H1 (cell line): ENCODE measurements around the gene FAM240A. TPM values are rescaled to one million over a fixed set of nuclear protein-coding genes. Genes with fewer than 3 reads are reported as not detected.

Experiments
- CTCF ChIA-PET: fragments of 300-600 bp; sonication (Branson Sonifier 250); formaldehyde crosslinking; loops from one replicate; lab custom pipeline; 2021; ENCODE audit not compliant: partially characterized antibody; lab: Charles Lee
- POLR2A ChIA-PET: fragments of 300-600 bp; sonication (Branson Sonifier 250); formaldehyde crosslinking; loops from one replicate; lab custom pipeline; 2021; ENCODE audit warnings: inconsistent platforms; ENCODE audit not compliant: partially characterized antibody; lab: Charles Lee
- DNase-seq, 2 experiments: peaks; one replicate each; pipeline versions ENCODE4 v3.0.0 to v3.0.0-alpha.2; 2010 to 2022; ENCODE audit warnings: low spot score in 2 of 2, low read depth in 1 of 2, mixed read lengths in 1 of 2
- FAIRE-seq: peaks from 2 replicates; lab custom pipeline; 2011; peaks lifted over from hg19 to GRCh38; lab: Jason Lieb, UNC
- H2AFZ ChIP-seq: 2 replicates; pipeline ENCODE4 v1.8.1; 2012; ENCODE audit warnings: low read length, inconsistent platforms
- H2AK5ac ChIP-seq: 2 replicates; pipeline ENCODE4 v1.6.1; 2013; ENCODE audit warnings: low read depth, low read length
- H2BK120ac ChIP-seq: replicated peaks from 2 replicates; pipeline ENCODE3; 2013; ENCODE audit warnings: low read depth, low read length, inconsistent platforms
- H2BK12ac ChIP-seq: 2 replicates; pipeline ENCODE4 v1.6.1; 2013; ENCODE audit warnings: low read depth, low read length
- H2BK15ac ChIP-seq: 2 replicates; pipeline ENCODE4 v1.6.1; 2013; ENCODE audit warnings: low read length
- H2BK20ac ChIP-seq: 2 replicates; pipeline ENCODE4 v1.6.1; 2013; ENCODE audit warnings: low read length
- H2BK5ac ChIP-seq: 2 replicates; pipeline ENCODE4 v1.6.1; 2013; ENCODE audit warnings: low read depth, low read length
- H3K14ac ChIP-seq: 2 replicates; pipeline ENCODE4 v1.6.1; 2013; ENCODE audit warnings: inconsistent platforms; ENCODE audit not compliant: insufficient read length
- H3K18ac ChIP-seq: 2 replicates; pipeline ENCODE4 v1.6.1; 2013; ENCODE audit warnings: low read length; ENCODE audit errors: extremely low read depth
- H3K23ac ChIP-seq: 2 replicates; pipeline ENCODE4 v1.6.1; 2013; ENCODE audit warnings: inconsistent platforms; ENCODE audit not compliant: insufficient read length
- H3K23me2 ChIP-seq: 2 replicates; pipeline ENCODE4 v1.6.1; 2013; ENCODE audit warnings: low read depth, low read length
- H3K27ac ChIP-seq: 2 replicates; pipeline ENCODE4 v1.6.1; 2011; ENCODE audit warnings: low read depth, low read length, inconsistent platforms
- H3K27me3 ChIP-seq, 4 experiments: replicated peaks in 1 of 4; 1 replicate in 1 of 4; 2 replicates in 3 of 4; pipeline versions ENCODE4 v1.6.1 to v1.8.1; 2011 to 2013; ENCODE audit warnings: low read length in 3 of 4, mild to moderate bottlenecking in 3 of 4, inconsistent platforms in 2 of 4, mixed read lengths in 2 of 4, moderate library complexity in 1 of 4; ENCODE audit not compliant: control insufficient read depth in 3 of 4, insufficient read depth in 3 of 4; ENCODE audit errors: extremely low read depth in 1 of 4
- H3K36me3 ChIP-seq, 4 experiments: 2 replicates each; pipeline versions ENCODE4 v1.6.1 to v1.8.1; 2011 to 2013; ENCODE audit warnings: mild to moderate bottlenecking in 4 of 4, low read length in 3 of 4, moderate library complexity in 2 of 4, control low read depth in 1 of 4, inconsistent platforms in 1 of 4; ENCODE audit not compliant: insufficient read depth in 4 of 4, control insufficient read depth in 2 of 4
- H3K4ac ChIP-seq: replicated peaks from 2 replicates; pipeline ENCODE3; 2013; ENCODE audit warnings: low read length, low read depth, mixed read lengths, inconsistent platforms; ENCODE audit not compliant: insufficient read length
- H3K4me1 ChIP-seq, 4 experiments: replicated peaks in 1 of 4; 1 replicate in 1 of 4; 2 replicates in 3 of 4; pipeline versions ENCODE4 v1.6.1 to v1.8.1; 2011 to 2013; ENCODE audit warnings: low read length in 3 of 4, inconsistent platforms in 2 of 4, mixed read lengths in 1 of 4; ENCODE audit not compliant: insufficient read depth in 4 of 4, control insufficient read depth in 3 of 4
- H3K4me2 ChIP-seq, 2 experiments: 2 replicates each; pipeline versions ENCODE4 v1.6.1 to v1.8.1; 2011 to 2013; ENCODE audit warnings: low read depth in 2 of 2, low read length in 2 of 2, control low read depth in 1 of 2, inconsistent platforms in 1 of 2, mild to moderate bottlenecking in 1 of 2; ENCODE audit not compliant: insufficient read depth in 1 of 2
- H3K4me3 ChIP-seq, 4 experiments: fragments of 200-600, 300-600 bp in 1 of 4; sonication (generic), shearing (Covaris generic), sonication (Bioruptor Twin) in 1 of 4; 2 replicates each; pipeline versions ENCODE4 v1.5.1 to v1.8.1; 2011 to 2016; ENCODE audit warnings: low read length in 4 of 4, low read depth in 3 of 4, control low read depth in 2 of 4, inconsistent platforms in 2 of 4, mild to moderate bottlenecking in 2 of 4, mixed read lengths in 1 of 4, moderate library complexity in 1 of 4; ENCODE audit not compliant: insufficient read depth in 2 of 4; ENCODE audit errors: extremely low read depth in 1 of 4
- H3K56ac ChIP-seq: replicated peaks from 2 replicates; pipeline ENCODE3; 2013; ENCODE audit warnings: low read depth, mild to moderate bottlenecking, mixed read lengths, low read length, inconsistent platforms; ENCODE audit not compliant: insufficient read length
- H3K79me1 ChIP-seq: 2 replicates; pipeline ENCODE4 v1.6.1; 2013; ENCODE audit warnings: low read depth, low read length, control low read depth
- H3K79me2 ChIP-seq, 2 experiments: 2 replicates each; pipeline versions ENCODE4 v1.6.1 to v1.8.1; 2012 to 2013; ENCODE audit warnings: low read length in 2 of 2, mild to moderate bottlenecking in 2 of 2, inconsistent platforms in 1 of 2; ENCODE audit not compliant: insufficient read depth in 2 of 2, control insufficient read depth in 1 of 2
- H3K9ac ChIP-seq, 4 experiments: replicated peaks in 1 of 4; 1 replicate in 1 of 4; 2 replicates in 3 of 4; pipeline versions ENCODE4 v1.6.1 to v1.8.1; 2011 to 2013; ENCODE audit warnings: low read depth in 3 of 4, low read length in 3 of 4, control low read depth in 2 of 4, mild to moderate bottlenecking in 2 of 4, moderate library complexity in 2 of 4, inconsistent platforms in 1 of 4; ENCODE audit errors: extremely low read depth in 1 of 4
- H3K9me3 ChIP-seq, 2 experiments: 2 replicates each; pipeline versions ENCODE4 v1.6.1 to v1.8.1; 2012 to 2013; ENCODE audit warnings: mild to moderate bottlenecking in 2 of 2, moderate library complexity in 2 of 2, control low read depth in 1 of 2, inconsistent platforms in 1 of 2, low read depth in 1 of 2, low read length in 1 of 2, mixed read lengths in 1 of 2; ENCODE audit not compliant: insufficient read depth in 2 of 2
- H4K20me1 ChIP-seq, 2 experiments: replicated peaks in 1 of 2; 2 replicates each; pipeline versions ENCODE3 to v1.8.1; 2011 to 2013; ENCODE audit warnings: inconsistent platforms in 2 of 2, low read length in 2 of 2, mild to moderate bottlenecking in 1 of 2; ENCODE audit not compliant: insufficient read depth in 2 of 2, control insufficient read depth in 1 of 2
- H4K5ac ChIP-seq: 2 replicates; pipeline ENCODE4 v1.6.1; 2013; ENCODE audit warnings: low read length, low read depth, mixed read lengths, inconsistent platforms; ENCODE audit not compliant: insufficient read length
- H4K8ac ChIP-seq: 2 replicates; pipeline ENCODE4 v1.8.0; 2013; ENCODE audit warnings: mild to moderate bottlenecking, moderate library complexity, low read length, inconsistent platforms; ENCODE audit not compliant: insufficient read depth; ENCODE audit errors: extremely low read depth
- H4K91ac ChIP-seq: replicated peaks from 2 replicates; pipeline ENCODE3; 2013; ENCODE audit warnings: low read length, mixed read lengths, inconsistent platforms; ENCODE audit not compliant: insufficient read length
- FOSL1 ChIP-seq: IDR thresholded peaks from 2 replicates; pipeline ENCODE4 v1.6.1; 2011; ENCODE audit warnings: mild to moderate bottlenecking, low read depth, low read length, moderate library complexity; ENCODE audit not compliant: insufficient read depth
- GTF2F1 ChIP-seq: IDR thresholded peaks from 2 replicates; pipeline ENCODE4 v1.6.1; 2012; ENCODE audit warnings: low read depth, low read length, improper control_type of control experiment, borderline replicate concordance
- KDM5A ChIP-seq: fragments of 200-600 bp; IDR thresholded peaks from 2 replicates; pipeline ENCODE4 v1.7.1; 2012; ENCODE audit warnings: mild to moderate bottlenecking, low read length, inconsistent platforms, mixed read lengths
- WGBS, 2 experiments: shearing (Covaris generic) in 1 of 2; methylation state at CpG; one replicate each; pipeline versions ENCODE4 v1.1.6 to v1.1.7; 2013 to 2015; ENCODE audit warnings: low lambda C conversion rate in 2 of 2, mixed read lengths in 2 of 2, inconsistent platforms in 1 of 2, low coverage in 1 of 2, missing lambda C conversion rate in 1 of 2; ENCODE audit not compliant: insufficient replicate concordance in 2 of 2, insufficient coverage in 1 of 2, insufficient read length in 1 of 2; ENCODE audit errors: extremely low coverage in 1 of 2, missing lambda C conversion rate in 1 of 2; 5-methylcytosine and 5-hydroxymethylcytosine counted together
- polyA plus RNA-seq, 7 experiments: library from polyadenylated mRNA; depleted of rRNA in 3 of 7; stranded (reverse) in 5 of 7; unstranded in 2 of 7; fragments of >200 nt in 5 of 7; fragments of 200-250 nt in 2 of 7; gene quantifications; 1 replicate in 5 of 7; 2 replicates in 1 of 7; 4 replicates in 1 of 7; pipeline versions ENCODE4 v1.2.1 to v1.2.3, GENCODE V29; 2011 to 2013; ENCODE audit warnings: missing spikeins in 2 of 7, mixed read lengths in 2 of 7
- total RNA-seq: library from RNA; stranded (reverse); fragmentation: NEBNext Ultra II Directional; extraction: Animal tissue kit (Norgen Biotek cat#: 25700); gene quantifications from 2 replicates; pipeline ENCODE4 v1.2.1, GENCODE V29; 2021
- TF ChIP-seq, protein P1 (sequence below), 3 experiments: IDR thresholded peaks; 1 replicate in 2 of 3; 2 replicates in 1 of 3; pipeline versions ENCODE4 v1.5.1 to v1.6.1; 2011; ENCODE audit warnings: low read length in 3 of 3, mild to moderate bottlenecking in 3 of 3, inconsistent platforms in 2 of 3, low read depth in 1 of 3, moderate library complexity in 1 of 3; ENCODE audit not compliant: insufficient read depth in 1 of 3; ENCODE audit errors: control extremely low read depth in 1 of 3

FAM240A gene
- total and polyA plus RNA-seq, 2 of the 8 experiments (the other 6 are each of a cell fraction or from before 2014, with no cell fraction given): 0.08 TPM; not detected in 1

DNA sequence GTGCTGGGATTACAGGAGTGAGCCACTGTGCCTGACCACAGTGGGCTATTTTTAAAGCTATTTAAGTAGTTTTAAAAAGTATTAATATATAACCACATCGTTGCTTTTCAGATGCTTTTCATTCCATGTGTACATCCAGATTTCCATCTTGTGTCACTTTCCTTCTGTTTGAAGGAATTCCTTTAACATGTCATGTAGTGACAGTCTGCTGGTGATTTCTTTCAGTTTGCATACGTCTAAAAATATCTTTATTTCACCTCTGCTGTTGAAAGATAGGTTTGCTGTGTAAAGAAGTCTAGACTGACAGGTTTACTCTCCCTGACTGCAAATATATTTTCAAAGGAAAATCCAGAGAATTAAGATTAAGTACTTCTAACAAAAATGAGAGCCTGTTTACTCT is 12.2 kb downstream of the FAM240A start:
- Histone ChIP-seq H3K36me3 (no peaks in the 10 kb centered on the region), H2BK15ac (no peak overlapping the region), H3K4me2 (no peak overlapping the region), H4K8ac (no peak overlapping the region), H3K56ac (no peak overlapping the region), H3K9me3 (no peaks in the 10 kb centered on the region), H3K9ac (no peak overlapping the region), H3K23ac (no peak overlapping the region), H2BK20ac (0 out of 2 replicates have a peak overlapping the region, but pooled peaks have one; percentile 34), H2BK120ac (no peak overlapping the region), H3K79me2 (no peaks in the 10 kb centered on the region), H4K5ac (no peak overlapping the region), H2AFZ (no peak overlapping the region), H3K4ac (no peak overlapping the region), H3K79me1 (no peaks in the 10 kb centered on the region), H4K91ac (no peak overlapping the region), H4K20me1 (no peaks in the 10 kb centered on the region), H3K27me3 (no peaks in the 10 kb centered on the region), H3K18ac (no peak overlapping the region), H2BK12ac (no peak overlapping the region), H3K27ac (no peak overlapping the region), H3K23me2 (no peaks in the 10 kb centered on the region; the same call in 1 of the 2 replicates), H2AK5ac (no peak overlapping the region), H2BK5ac (no peak overlapping the region), H3K14ac (no peak overlapping the region), H3K4me3 (no peak overlapping the region), H3K4me1 (peaks cover 4 to 14% (median 10%) of the 10 kb centered on the region in 4 experiments)
- CTCF ChIA-PET: interaction anchor here (0.6 to 1.7 kb wide), 8 partner anchors 10 to 1999 kb away, joined by 3 to 11 read pairs (median 4); no protein-coding TSS in a partner anchor
- 80% methylated on average over 2 of the region's 2 CpGs; no CpG with 5 or more reads in 1 of the 2 experiments for WGBS, 2 experiments
- TF ChIP-seq, protein P1, sequence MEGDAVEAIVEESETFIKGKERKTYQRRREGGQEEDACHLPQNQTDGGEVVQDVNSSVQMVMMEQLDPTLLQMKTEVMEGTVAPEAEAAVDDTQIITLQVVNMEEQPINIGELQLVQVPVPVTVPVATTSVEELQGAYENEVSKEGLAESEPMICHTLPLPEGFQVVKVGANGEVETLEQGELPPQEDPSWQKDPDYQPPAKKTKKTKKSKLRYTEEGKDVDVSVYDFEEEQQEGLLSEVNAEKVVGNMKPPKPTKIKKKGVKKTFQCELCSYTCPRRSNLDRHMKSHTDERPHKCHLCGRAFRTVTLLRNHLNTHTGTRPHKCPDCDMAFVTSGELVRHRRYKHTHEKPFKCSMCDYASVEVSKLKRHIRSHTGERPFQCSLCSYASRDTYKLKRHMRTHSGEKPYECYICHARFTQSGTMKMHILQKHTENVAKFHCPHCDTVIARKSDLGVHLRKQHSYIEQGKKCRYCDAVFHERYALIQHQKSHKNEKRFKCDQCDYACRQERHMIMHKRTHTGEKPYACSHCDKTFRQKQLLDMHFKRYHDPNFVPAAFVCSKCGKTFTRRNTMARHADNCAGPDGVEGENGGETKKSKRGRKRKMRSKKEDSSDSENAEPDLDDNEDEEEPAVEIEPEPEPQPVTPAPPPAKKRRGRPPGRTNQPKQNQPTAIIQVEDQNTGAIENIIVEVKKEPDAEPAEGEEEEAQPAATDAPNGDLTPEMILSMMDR (IDR thresholded peaks at IDR 0.05; ENCODE audit: control extremely low read depth in 1 of 3, insufficient read depth in 1 of 3, low read depth in 1 of 3, low read length in 3 of 3): no peak
- TF ChIP-seq FOSL1 (no peak), GTF2F1 (no peak), KDM5A (no peak)
- FAIRE-seq: no peak
- no peak for DNase-seq
- POLR2A ChIA-PET: interaction anchor here (0.8 to 1.8 kb wide), 4 partner anchors 10 to 47 kb away, joined by 3 to 7 read pairs (median 4); a partner anchor contains a TSS
